BLaER1 treated with 17β-estradiol and CSF1 and Interleukin-3, amounts not matched to agents 10 nM and 100 nM (cell line): ENCODE results near the gene MUC5AC.

ENCODE experiments used
- H3K27ac ChIP-seq, 11 experiments: shearing (Covaris generic); formaldehyde crosslinking; 2 replicates each; pipeline ENCODE4 v1.8.1; 2022
- H3K27me3 ChIP-seq, 11 experiments: shearing (Covaris generic); formaldehyde crosslinking; 2 replicates each; pipeline ENCODE4 v1.8.1; 2022
- H3K36me3 ChIP-seq, 11 experiments: shearing (Covaris generic); formaldehyde crosslinking; 2 replicates each; pipeline ENCODE4 v1.8.1; 2022
- H3K4me1 ChIP-seq, 10 experiments: shearing (Covaris generic); formaldehyde crosslinking; 2 replicates each; pipeline ENCODE4 v1.8.1; 2022
- H3K4me2 ChIP-seq, 11 experiments: shearing (Covaris generic); formaldehyde crosslinking; 2 replicates each; pipeline ENCODE4 v1.8.1; 2022
- H3K4me3 ChIP-seq, 10 experiments: shearing (Covaris generic); formaldehyde crosslinking; 2 replicates each; pipeline ENCODE4 v1.8.1; 2022
- H3K9ac ChIP-seq, 11 experiments: shearing (Covaris generic); formaldehyde crosslinking; 2 replicates each; pipeline ENCODE4 v1.8.1; 2022
- H3K9me3 ChIP-seq, 11 experiments: shearing (Covaris generic); formaldehyde crosslinking; replicated peaks in 1 of 11; 2 replicates each; pipeline ENCODE4 v1.8.1; 2022
- H4K20me1 ChIP-seq, 11 experiments: shearing (Covaris generic); formaldehyde crosslinking; 2 replicates each; pipeline ENCODE4 v1.8.1; 2022
- Cebpa-rat ChIP-seq, 11 experiments: shearing (Covaris generic); IDR thresholded peaks; 2 replicates each; pipeline ENCODE4 v1.8.1; 2022

Gene MUC5AC

DNA sequence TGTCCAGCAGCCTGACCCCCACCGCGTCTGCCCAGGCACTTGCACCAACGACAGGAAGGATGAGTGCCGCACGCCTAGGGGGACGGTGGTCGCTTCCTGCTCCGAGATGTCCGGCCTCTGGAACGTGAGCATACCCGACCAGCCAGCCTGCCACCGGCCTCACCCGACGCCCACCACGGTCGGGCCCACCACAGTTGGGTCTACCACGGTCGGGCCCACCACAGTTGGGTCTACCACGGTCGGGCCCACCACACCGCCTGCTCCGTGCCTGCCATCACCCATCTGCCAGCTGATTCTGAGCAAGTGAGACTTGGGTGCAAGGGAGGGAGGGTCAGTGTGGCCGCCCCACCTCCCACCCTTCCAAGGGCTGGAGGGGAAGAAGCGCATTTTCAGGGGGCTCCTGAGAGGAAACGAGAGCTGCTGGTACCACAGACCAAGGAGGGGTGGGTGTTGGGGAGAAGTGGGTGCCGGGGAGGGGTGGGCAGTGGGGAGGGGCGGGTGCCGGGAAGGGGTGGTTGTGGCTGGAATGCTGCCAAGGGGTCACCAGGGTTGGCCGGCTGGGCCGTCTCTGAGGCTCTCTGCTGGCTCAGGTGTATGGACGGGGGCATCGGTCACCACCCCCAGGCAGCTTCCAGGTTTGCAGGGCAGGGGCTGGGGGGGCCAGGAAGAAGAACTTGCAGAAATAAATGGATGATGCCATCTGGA lies 37.4 kb downstream of the MUC5AC start:
- no peak overlapping the region for H3K9ac ChIP-seq
- H3K9me3 ChIP-seq: peaks cover 7 to 45% (median 26%) of the 10 kb centered on the region in 11 experiments
- H3K27me3 ChIP-seq: peaks cover 3 to 24% (median 17%) of the 10 kb centered on the region in 11 experiments; a peak in 14 of 22 replicates
- no peak overlapping the region for H3K27ac ChIP-seq
- no peaks in the 10 kb centered on the region for H3K36me3 ChIP-seq
- no peak overlapping the region for H3K4me3 ChIP-seq
- TF ChIP-seq Cebpa-rat (IDR thresholded peaks at IDR 0.05): no peak
- peaks cover 0 to 7% (median 0%) of the 10 kb centered on the region in 10 experiments; a peak in 1 of 20 replicates for H3K4me1 ChIP-seq
- no peak overlapping the region for H3K4me2 ChIP-seq
- H4K20me1 ChIP-seq: peaks cover 0 to 10% (median 0%) of the 10 kb centered on the region in 11 experiments; a peak in 1 of 22 replicates

DNA sequence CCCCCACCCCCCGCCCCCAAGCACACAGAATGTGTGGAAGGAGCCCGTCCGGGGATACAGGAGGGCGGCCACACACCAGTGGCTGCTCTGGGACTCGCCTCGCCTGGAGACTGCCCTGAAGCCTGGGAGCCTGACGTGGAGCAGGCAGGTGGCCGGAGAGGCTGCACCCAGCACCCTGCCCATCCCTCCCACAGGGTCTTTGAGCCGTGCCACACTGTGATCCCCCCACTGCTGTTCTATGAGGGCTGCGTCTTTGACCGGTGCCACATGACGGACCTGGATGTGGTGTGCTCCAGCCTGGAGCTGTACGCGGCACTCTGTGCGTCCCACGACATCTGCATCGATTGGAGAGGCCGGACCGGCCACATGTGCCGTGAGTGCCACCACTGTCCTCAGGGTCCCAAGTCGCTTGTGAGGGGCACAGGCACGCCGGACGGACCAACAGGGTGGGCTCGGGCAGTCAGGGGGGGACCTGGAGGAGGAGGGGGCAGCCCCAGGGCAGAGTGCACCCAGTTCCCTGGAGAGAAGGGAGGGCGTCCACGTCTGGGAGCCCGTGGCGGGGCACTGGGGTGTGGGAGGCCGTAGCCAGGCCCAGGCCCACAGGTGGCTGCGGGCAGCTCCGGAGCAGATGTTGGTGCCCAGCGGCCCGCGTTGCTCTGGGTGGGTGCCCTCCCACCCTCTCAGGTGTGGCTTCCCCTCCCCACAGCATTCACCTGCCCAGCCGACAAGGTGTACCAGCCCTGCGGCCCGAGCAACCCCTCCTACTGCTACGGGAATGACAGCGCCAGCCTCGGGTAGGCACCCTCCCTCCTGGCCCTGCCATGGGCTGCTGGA lies 38.1 kb downstream of the MUC5AC start:
- peaks cover 0 to 7% (median 0%) of the 10 kb centered on the region in 10 experiments; a peak in 1 of 20 replicates for H3K4me1 ChIP-seq
- H3K9me3 ChIP-seq: peaks cover under 1 to 38% (median 21%) of the 10 kb centered on the region in 11 experiments; a peak in 19 of 22 replicates
- no peak overlapping the region for H3K4me3 ChIP-seq
- no peak overlapping the region for H3K9ac ChIP-seq
- H4K20me1 ChIP-seq: peaks cover 0 to 15% (median 0%) of the 10 kb centered on the region in 11 experiments; a peak in 3 of 22 replicates
- peaks cover 3 to 31% (median 21%) of the 10 kb centered on the region in 11 experiments; a peak in 15 of 22 replicates for H3K27me3 ChIP-seq
- TF ChIP-seq Cebpa-rat (IDR thresholded peaks at IDR 0.05): no peak
- no peak overlapping the region for H3K4me2 ChIP-seq
- no peaks in the 10 kb centered on the region for H3K36me3 ChIP-seq
- no peak overlapping the region for H3K27ac ChIP-seq

DNA sequence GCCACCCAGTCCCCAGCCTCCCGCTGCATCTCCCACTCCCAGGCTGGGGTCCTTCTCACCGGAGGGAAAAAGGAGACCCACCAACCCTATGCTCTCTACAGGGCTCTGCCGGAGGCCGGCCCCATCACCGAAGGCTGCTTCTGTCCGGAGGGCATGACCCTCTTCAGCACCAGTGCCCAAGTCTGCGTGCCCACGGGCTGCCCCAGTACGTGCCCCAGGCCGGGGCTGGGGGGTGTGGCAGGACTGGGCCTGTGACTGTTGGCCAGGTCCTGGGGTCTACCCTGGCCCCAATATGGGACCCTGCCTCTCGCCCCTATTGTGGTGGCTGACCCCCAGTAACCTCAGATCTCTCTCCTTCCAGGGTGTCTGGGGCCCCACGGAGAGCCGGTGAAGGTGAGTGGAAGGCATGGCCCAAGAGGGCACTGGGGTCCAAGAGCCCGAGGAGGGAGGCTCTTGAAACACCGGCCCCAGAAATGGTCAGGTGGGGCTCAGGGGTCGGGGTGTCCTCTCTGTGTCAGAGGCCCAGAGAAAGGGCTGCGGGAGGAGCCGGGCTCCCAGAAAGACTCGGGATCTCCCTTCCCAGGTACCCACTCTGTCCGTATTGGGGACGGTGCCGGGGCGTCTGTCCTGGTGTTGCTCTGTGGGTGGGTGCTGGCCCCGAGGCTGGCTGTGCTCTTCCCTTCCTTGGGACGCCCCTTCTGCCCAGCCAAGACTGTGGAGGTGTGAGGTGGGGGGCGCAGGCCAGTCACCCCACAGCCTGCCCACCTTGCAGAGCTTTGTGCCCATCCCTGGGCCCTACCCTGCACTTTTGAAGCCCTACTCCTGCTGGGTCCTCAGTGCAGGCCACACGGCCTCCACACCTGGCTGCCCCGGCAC lies 39.0 kb downstream of the MUC5AC start:
- no peak for TF ChIP-seq Cebpa-rat (IDR thresholded peaks at IDR 0.05)
- peaks cover 3 to 32% (median 21%) of the 10 kb centered on the region in 11 experiments; a peak in 15 of 22 replicates for H3K27me3 ChIP-seq

DNA sequence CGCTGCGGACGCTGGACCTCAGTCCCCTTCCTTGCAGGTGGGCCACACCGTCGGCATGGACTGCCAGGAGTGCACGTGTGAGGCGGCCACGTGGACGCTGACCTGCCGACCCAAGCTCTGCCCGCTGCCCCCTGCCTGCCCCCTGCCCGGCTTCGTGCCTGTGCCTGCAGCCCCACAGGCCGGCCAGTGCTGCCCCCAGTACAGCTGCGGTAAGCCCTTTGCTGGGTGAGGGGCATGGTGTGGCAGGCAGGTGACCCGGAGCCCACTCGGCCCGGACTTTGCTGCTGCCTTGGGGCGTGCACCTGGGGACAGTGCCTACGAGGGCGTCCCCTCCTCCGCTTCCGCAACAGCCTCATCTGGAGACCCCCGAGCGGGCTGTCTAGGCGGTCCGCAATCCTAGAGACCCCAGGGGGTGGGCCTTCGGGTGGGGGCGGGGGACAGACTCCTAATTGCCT lies 39.7 kb downstream of the MUC5AC start:
- no peak overlapping the region for H3K27ac ChIP-seq
- H3K9ac ChIP-seq: no peak overlapping the region
- H3K4me1 ChIP-seq: peaks cover 0 to 7% (median 0%) of the 10 kb centered on the region in 10 experiments; a peak in 1 of 20 replicates
- peaks cover 3 to 35% (median 21%) of the 10 kb centered on the region in 11 experiments; a peak in 15 of 22 replicates for H3K27me3 ChIP-seq
- H3K4me2 ChIP-seq: no peak overlapping the region
- peaks cover 0 to 22% (median 8%) of the 10 kb centered on the region in 11 experiments; a peak in 10 of 22 replicates for H3K9me3 ChIP-seq
- TF ChIP-seq Cebpa-rat (IDR thresholded peaks at IDR 0.05): no peak
- no peak overlapping the region for H3K4me3 ChIP-seq
- H3K36me3 ChIP-seq: no peaks in the 10 kb centered on the region
- peaks cover 0 to 21% (median under 1%) of the 10 kb centered on the region in 11 experiments; a peak in 10 of 22 replicates for H4K20me1 ChIP-seq

More for the DNA sequence above, 39.0 kb downstream of the MUC5AC start:
- H3K36me3 ChIP-seq: no peaks in the 10 kb centered on the region
- H3K4me2 ChIP-seq: no peak overlapping the region
- peaks cover 0 to 7% (median 0%) of the 10 kb centered on the region in 10 experiments; a peak in 1 of 20 replicates for H3K4me1 ChIP-seq
- no peak overlapping the region for H3K27ac ChIP-seq
- H3K9ac ChIP-seq: no peak overlapping the region
- no peak overlapping the region for H3K4me3 ChIP-seq
- H4K20me1 ChIP-seq: peaks cover 0 to 16% (median 0%) of the 10 kb centered on the region in 11 experiments; a peak in 3 of 22 replicates
- peaks cover 0 to 30% (median 13%) of the 10 kb centered on the region in 11 experiments; a peak in 11 of 22 replicates for H3K9me3 ChIP-seq

DNA sequence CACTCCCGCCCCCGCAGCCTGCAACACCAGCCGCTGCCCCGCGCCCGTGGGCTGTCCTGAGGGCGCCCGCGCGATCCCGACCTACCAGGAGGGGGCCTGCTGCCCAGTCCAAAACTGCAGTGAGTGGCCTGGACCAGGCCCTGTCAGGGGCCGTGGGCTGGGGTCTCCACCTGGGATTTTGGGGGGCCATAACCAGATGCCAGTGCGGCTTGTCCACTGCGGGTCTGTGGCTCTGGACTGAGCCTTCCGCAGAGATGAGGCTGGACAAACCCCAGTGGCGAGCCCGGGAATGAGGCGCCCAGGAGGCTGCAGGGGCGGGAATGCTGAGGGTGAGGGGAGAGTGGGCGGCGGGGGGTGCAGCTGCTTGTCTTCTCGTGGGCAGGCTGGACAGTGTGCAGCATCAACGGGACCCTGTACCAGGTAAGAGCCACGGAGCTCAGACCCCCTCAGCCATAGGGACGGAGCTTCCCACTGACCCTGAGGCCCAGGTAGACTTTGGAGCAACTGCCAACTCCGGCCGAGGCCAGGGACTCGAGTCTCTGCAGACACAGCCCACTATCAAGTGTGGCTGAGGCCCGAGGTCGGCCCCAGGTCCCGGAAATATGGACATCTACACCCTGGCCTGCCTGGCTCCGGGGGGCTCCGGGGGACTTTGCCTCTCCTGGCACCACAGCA lies 40.3 kb downstream of the MUC5AC start:
- H3K4me2 ChIP-seq: no peak overlapping the region

DNA sequence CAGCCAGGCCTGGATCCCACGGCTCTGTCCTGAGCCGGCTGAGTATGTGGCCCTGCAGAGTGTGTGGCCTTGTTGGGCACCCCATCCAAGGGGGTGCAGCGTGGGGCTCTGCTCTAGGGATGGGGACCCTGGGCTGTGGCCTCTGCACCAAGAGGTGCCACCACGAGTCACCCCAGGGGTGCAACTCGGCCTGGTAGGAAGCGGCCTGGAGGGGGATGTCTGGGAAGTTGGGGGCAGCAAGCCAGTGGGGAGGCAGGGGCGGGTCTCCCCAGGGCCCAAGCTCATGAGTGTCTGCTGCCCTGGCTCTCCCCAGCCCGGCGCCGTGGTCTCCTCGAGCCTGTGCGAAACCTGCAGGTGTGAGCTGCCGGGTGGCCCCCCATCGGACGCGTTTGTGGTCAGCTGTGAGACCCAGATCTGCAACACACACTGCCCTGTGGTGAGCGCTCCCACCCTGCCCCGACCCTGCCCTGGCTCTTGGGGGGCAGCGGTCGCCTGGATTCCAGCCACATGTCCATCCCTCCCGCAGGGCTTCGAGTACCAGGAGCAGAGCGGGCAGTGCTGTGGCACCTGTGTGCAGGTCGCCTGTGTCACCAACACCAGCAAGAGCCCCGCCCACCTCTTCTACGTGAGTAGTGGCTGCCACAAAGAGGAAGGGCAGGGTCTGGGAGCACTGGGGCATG lies 40.9 kb downstream of the MUC5AC start:
- Histone ChIP-seq H3K36me3 (no peaks in the 10 kb centered on the region), H3K4me3 (no peak overlapping the region), H3K9me3 (peaks cover 0 to 10% (median 5%) of the 10 kb centered on the region in 11 experiments; a peak in 7 of 22 replicates), H4K20me1 (peaks cover 0 to 32% (median 5%) of the 10 kb centered on the region in 11 experiments; a peak in 10 of 22 replicates), H3K4me1 (peaks cover 0 to 7% (median 0%) of the 10 kb centered on the region in 10 experiments; a peak in 1 of 20 replicates), H3K9ac (no peak overlapping the region), H3K27ac (no peak overlapping the region), H3K27me3 (peaks cover 3 to 35% (median 21%) of the 10 kb centered on the region in 11 experiments; a peak in 15 of 22 replicates), H3K4me2 (no peak overlapping the region; a peak in 1 of 22 replicates)
- TF ChIP-seq Cebpa-rat (IDR thresholded peaks at IDR 0.05): no peak

More for the DNA sequence above, 40.3 kb downstream of the MUC5AC start:
- peaks cover 3 to 35% (median 21%) of the 10 kb centered on the region in 11 experiments; a peak in 15 of 22 replicates for H3K27me3 ChIP-seq
- H3K27ac ChIP-seq: no peak overlapping the region
- TF ChIP-seq Cebpa-rat (IDR thresholded peaks at IDR 0.05): no peak
- H3K9ac ChIP-seq: no peak overlapping the region
- H3K36me3 ChIP-seq: no peaks in the 10 kb centered on the region
- H4K20me1 ChIP-seq: peaks cover 0 to 25% (median 4%) of the 10 kb centered on the region in 11 experiments; a peak in 10 of 22 replicates
- H3K4me1 ChIP-seq: peaks cover 0 to 7% (median 0%) of the 10 kb centered on the region in 10 experiments; a peak in 1 of 20 replicates
- peaks cover 0 to 17% (median 8%) of the 10 kb centered on the region in 11 experiments; a peak in 8 of 22 replicates for H3K9me3 ChIP-seq
- H3K4me3 ChIP-seq: no peak overlapping the region

DNA sequence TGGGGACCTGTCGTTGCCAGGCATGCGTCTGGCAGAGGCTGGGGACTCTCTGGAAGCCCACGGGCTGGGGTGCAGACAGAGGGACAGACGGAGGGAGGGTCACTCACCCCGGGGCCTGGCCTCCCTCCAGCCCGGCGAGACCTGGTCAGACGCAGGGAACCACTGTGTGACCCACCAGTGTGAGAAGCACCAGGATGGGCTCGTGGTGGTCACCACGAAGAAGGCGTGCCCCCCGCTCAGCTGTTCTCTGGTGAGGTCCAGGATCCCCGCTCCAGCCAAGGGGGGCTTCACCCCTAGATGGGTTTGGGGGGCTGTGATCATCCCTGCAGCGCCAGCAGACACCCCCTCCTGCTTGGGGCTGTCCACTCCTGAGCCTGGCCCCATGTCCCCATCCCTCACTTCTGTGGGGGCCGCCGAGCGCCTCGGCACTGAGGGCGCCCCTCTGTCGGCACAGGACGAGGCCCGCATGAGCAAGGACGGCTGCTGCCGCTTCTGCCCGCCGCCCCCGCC lies 41.5 kb downstream of the MUC5AC start:
- TF ChIP-seq Cebpa-rat (IDR thresholded peaks at IDR 0.05): no peak
- Histone ChIP-seq H3K9ac (no peak overlapping the region), H3K27ac (no peak overlapping the region), H3K4me2 (no peak overlapping the region; a peak in 1 of 22 replicates), H4K20me1 (peaks cover 0 to 38% (median 5%) of the 10 kb centered on the region in 11 experiments; a peak in 10 of 22 replicates), H3K9me3 (peaks cover 0 to 5% (median 0%) of the 10 kb centered on the region in 11 experiments; a peak in 5 of 22 replicates), H3K36me3 (no peaks in the 10 kb centered on the region), H3K27me3 (peaks cover 3 to 35% (median 21%) of the 10 kb centered on the region in 11 experiments; a peak in 15 of 22 replicates), H3K4me1 (peaks cover 0 to 7% (median 0%) of the 10 kb centered on the region in 10 experiments; a peak in 1 of 20 replicates), H3K4me3 (no peak overlapping the region)
